Measurements from ENCODE around the gene USP7. TPM values are rescaled to one million over a fixed set of nuclear protein-coding genes. Genes with fewer than 3 reads are reported as not detected.
"Not testable (repeated sequence)": the region's sequence is repeated elsewhere in the genome, so short reads cannot be mapped to it uniquely, and the experiment has no call there.

Gene USP7
- total RNA-seq, 2 donors from 2014 or later = 72.2 to 82.7 TPM

- intact Hi-C loops (cut with DNase I) = no loop called here
- DNase-seq (ENCODE audit: low spot score) = no peak
Observed at GRCh38 chr16:8872967-8873865, 90.5 kb downstream of the USP7 start.

- intact Hi-C loops (cut with DNase I) = no loop called here
Observed at GRCh38 chr16:8872071-8872470, 91.6 kb downstream of the USP7 start.

DNA sequence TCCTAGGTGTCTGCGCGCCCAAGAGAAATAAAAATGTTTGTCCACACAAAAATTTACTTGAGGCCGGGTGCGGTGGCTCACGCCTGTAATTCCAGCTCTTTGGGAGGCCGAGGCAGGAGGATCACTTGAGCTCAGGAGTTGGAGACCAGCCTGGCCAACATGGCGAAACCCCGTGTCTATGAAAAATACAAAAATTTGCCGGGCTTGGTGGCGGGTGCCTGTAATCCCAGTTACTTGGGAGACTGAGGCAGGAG is 93.8 kb downstream of the USP7 start:
- not testable (repeated sequence) for DNase-seq (ENCODE audit: low spot score)
- intact Hi-C loops (cut with DNase I) = loop anchor here in 1 of 2 donors (1.0 to 10.0 kb wide), 2 partner anchors 23 to 65 kb away; no protein-coding TSS in a partner anchor

More at GRCh38 chr16:8872071-8872470, 91.6 kb downstream of the USP7 start:
- DNase-seq (ENCODE audit: low spot score) = no peak

DNA sequence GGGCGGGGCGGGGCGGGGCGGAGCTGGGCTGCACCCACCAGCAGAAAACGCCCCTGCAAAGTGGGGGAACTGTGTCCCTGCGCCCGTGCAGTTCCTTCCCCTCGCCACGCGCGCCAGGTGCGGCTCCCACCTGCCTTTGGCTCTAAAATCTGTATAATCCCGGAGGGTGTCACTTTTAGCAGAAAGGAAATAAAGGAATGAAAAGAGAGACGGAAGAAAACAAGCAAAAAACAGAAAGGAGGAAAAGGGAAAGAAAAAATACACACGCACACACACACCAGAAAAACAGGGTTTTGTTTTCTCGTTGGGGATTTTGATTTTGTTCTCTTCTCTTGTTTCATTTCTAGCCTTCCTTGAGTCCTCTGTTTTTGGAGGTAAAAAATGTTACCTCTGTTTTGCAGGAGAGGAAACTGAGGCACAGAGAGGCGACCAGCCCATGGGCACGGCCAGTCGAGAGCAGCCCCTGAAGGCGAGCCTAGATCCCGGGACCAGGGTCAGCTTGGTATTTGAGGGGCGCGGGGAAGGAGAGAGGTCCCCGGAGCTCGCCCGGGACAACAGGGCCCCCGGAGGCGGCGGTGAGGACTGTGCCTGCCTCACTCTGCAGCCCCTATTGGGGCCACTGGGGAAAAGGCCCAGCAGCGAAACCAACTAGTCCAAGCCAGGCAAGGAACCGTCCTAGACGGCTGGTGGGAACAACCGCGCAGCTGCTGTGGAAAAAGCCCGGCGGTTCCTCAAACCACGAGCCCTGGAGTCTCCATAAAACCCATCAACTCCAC is 94.3 kb downstream of the USP7 start:
- intact Hi-C loops (cut with DNase I) = loop anchor here in 1 of 2 donors (1.0 to 10.0 kb wide), 2 partner anchors 24 to 65 kb away; no protein-coding TSS in a partner anchor

DNA sequence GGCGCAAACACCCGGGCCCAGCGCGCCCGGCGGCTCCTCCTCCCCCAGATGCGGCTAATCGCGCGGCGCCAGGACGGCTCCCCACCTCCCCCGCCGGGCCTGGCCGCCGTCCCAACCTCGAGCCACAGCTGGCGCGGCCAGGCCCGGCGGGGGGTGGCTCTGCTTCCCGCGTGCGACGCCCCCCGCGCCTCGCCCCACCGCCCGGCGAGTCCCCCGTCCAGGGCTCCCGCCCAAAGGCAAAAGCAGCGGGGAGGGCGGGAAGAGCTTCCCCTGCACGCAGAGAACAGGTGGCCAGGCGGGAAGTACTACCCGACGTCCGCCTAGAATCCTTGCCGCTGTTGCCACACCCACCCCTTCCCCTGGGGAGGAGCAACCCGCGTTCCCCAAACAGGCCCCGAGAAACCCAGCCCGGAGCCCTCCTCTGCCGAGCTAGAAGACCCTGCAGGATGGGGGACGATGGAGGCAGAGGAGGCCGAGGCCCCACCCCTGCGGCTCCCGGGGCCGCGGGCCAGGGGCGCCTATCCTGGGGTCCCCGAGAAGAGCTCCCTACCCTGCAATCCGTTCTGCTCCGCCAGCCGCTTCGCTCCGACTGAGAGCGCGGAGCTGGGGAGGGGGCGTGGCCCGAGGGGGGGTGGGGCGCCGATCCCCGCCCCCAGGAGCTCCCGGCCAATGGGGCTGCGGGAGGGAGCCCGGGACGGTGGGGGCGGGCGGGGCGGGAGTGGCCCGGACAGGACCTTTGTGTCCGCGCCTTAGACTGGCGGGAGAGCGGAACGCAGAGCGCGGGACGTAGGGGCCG is 95.1 kb downstream of the USP7 start, which contains the start of gene CARHSP1:
Gene CARHSP1, minus strand, starts transcription at position 591 of the 796 bp plus-strand sequence. CDS start 9,678 bp downstream, outside the sequence.
- DNase-seq (ENCODE audit: low spot score) = peak; percentile 95
- intact Hi-C loops (cut with DNase I) = loop anchor here in 1 of 2 donors (1.0 to 10.0 kb wide), 3 partner anchors 25 to 88 kb away; no protein-coding TSS in a partner anchor

More for the DNA sequence above, 94.3 kb downstream of the USP7 start:
- DNase-seq (ENCODE audit: low spot score) = no peak

- intact Hi-C loops (cut with DNase I) = loop anchor here in 1 of 2 donors (1.0 to 10.0 kb wide), 2 partner anchors 63 to 88 kb away; no protein-coding TSS in a partner anchor
- DNase-seq (ENCODE audit: low spot score) = no peak
Observed at GRCh38 chr16:8867932-8868415, 95.7 kb downstream of the USP7 start.

DNA sequence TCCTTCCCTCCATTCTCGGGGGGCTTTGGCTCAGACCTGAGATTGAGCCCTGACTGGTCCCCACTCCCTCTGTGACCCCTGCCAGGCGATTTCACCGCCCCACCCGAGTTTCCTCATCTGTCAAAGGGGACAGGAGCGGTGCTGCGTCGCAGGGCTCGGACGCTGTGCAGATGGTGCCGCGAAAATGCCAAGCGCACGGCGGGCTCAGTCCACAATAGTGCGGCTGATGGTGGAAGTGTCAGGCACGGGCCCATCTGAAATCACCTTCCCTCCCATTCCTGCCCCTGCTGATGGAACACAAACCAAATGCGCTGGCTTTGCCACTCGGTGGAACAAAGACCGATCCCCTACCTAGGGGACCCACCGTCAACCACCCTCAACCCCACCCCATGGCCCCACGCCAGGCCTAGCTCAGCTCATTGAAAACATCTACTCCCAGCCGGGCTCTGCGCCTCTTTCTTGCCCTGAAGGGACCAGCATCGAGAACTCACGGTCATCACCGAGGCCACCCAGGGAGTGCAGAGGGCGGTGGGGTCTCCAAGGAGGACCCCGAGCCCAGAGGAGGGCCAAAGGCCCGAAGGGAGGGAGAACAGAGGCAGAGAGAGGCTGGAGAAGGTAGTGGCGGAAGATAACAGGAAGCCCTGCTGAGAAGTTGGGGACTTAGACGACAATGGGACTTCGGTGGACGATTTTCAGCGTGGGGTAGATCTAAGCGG is 96.3 kb downstream of the USP7 start:
- DNase-seq (ENCODE audit: low spot score) = no peak
- intact Hi-C loops (cut with DNase I) = loop anchor here in 1 of 2 donors (10.0 kb wide), 1 partner anchor 63 kb away; no protein-coding TSS in a partner anchor

DNA sequence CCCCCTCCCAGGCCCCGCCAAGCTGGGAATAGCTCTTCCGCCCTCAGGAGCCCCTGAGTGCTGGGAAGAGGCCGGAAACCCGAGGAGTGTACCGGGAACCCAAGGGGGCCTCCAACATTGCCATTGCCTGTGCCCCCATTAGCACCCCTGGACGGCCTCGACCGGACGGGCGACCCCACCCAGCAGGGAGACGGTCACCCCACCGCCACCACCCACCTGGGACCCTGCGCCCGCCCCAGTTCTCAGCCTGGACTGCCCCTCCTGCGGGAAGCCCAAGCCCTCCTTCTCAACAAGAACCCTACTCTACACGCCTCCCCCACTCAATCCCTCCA is 96.9 kb downstream of the USP7 start:
- no peak for DNase-seq (ENCODE audit: low spot score)
- intact Hi-C loops (cut with DNase I) = loop anchor here in 1 of 2 donors (10.0 kb wide), 1 partner anchor 62 kb away; no protein-coding TSS in a partner anchor

GRCh38 chr16:8866118-8866883 is 97.4 kb downstream of the USP7 start:
- no peak for DNase-seq (ENCODE audit: low spot score)
- intact Hi-C loops (cut with DNase I) = loop anchor here in 1 of 2 donors (10.0 kb wide), 1 partner anchor 62 kb away; no protein-coding TSS in a partner anchor

GRCh38 chr16:8865145-8865882 is 98.4 kb downstream of the USP7 start:
- intact Hi-C loops (cut with DNase I) = loop anchor here in 1 of 2 donors (10.0 kb wide), 1 partner anchor 61 kb away; no protein-coding TSS in a partner anchor
- no peak for DNase-seq (ENCODE audit: low spot score)

- intact Hi-C loops (cut with DNase I) = loop anchor here in 1 of 2 donors (10.0 kb wide), 1 partner anchor 60 kb away; no protein-coding TSS in a partner anchor
- no peak for DNase-seq (ENCODE audit: low spot score)
Observed at GRCh38 chr16:8864480-8865110, 99.1 kb downstream of the USP7 start.

- DNase-seq (ENCODE audit: low spot score) = no peak
- intact Hi-C loops (cut with DNase I) = loop anchor here in 1 of 2 donors (10.0 kb wide), 1 partner anchor 59 kb away; no protein-coding TSS in a partner anchor
Observed at GRCh38 chr16:8863594-8864424, 99.9 kb downstream of the USP7 start.

DNA sequence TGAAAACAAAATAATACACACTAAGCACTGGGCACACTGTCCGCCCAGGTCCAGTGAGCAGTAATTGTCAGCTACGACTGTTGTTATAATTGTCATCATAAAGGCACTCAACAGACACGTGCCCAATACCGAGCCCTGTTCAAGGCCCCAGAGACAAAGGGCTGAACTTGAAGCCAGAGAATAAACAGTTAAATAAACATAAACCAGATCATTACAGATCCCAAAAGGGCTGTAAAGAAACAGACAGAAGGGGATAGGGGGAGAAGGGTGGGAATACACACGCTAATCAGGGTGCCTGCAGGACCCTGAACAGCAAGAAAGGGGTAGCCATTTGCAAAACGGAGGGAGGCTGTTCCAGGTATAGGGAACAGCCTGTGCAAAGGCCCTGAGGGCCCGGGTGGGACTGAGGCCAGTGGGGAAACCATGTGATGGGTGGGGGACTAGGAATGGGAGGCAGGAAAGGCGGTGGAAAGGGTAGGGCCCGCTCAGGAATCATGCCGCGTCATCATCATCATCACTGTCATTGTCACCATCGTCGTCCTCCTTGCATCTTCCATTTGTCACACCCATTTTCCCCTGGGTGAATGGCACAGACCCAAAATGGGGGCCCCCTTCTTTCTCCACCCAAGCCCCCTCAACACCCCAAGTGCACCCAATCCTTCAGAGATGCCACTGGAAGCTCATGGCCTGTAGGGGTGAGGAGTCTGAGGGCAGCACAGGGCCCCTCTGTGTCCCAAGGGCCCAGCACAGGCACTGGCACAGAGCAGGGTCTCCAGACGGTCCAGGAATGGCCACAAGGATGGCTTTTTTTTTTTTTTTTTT is 101.2 kb downstream of the USP7 start:
- intact Hi-C loops (cut with DNase I) = loop anchor here in 1 of 2 donors (10.0 kb wide), 1 partner anchor 58 kb away; no protein-coding TSS in a partner anchor
- no peak for DNase-seq (ENCODE audit: low spot score)

DNA sequence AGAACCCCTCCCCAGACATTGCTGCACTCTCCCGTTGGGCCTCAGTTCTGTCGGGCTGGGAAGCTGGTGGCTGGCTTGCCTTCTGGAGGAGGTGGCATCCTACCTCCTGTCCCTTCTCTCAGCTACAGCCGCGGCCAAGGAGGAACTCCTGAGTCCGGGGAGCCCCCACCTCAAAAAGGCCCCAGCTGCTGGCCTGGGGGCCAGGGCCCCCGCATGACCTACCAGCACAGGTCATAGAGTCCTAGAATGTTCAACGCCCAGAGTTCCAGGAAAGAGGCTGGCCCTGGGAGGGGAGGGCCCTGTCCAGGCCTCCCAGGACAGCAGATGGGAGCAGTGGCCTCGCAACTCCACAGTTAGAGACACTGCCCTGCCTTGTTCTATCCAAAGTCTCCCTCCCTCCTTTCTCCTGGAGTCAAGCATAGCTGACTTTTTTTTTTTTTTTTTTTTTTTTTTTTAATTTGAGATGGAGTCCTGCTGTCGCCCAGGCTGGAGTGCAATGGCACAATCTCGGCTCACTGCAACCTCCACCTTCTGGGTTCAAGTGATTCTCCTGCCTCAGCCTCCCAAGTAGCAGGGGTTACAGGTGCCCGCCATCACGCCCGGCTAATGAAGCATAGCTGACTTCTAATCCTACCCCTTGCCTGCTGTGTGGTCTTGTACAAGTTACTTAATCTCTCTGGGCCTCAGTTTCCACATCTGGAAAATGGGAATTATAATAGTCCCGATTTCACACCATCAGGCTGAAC is 102.0 kb downstream of the USP7 start:
- DNase-seq (ENCODE audit: low spot score) = peak; percentile 80
- intact Hi-C loops (cut with DNase I) = loop anchor here in 1 of 2 donors (10.0 kb wide), 1 partner anchor 57 kb away; no protein-coding TSS in a partner anchor

All from posterior vena cava (tissue), 2 donors.